Measurements from ENCODE around the gene KDM4E.

- TF ChIP-seq CTCF (IDR thresholded peaks at IDR 0.05) (no peak), POLR2A (IDR thresholded peaks at IDR 0.05) (no peak)
Measured at GRCh38 chr11:95058621-95059020, 33.6 kb downstream of the KDM4E start.

Data from uterus (tissue), 2 donors.